GM23338 (cell line): ENCODE results near the gene KCNT2. TPM values are rescaled to one million over a fixed set of nuclear protein-coding genes. Genes with fewer than 3 reads are reported as not detected.

Experiments
- ATAC-seq: fragments of 200-7000 bp; cut with Tn5 transposase; 3 replicates; pipeline ENCODE4 v1.9.1; 2020
- DNase-seq: peaks from one replicate; pipeline ENCODE4 v3.0.0-alpha.2; 2015; ENCODE audit warnings: low spot score
- H2AFZ ChIP-seq: fragments of 200-600 bp; sonication (generic); 2 replicates; pipeline ENCODE4 v1.8.0; 2016; ENCODE audit warnings: antibody characterized with exemption, mild to moderate bottlenecking, moderate library complexity
- H3F3A ChIP-seq: fragments of 200-600 bp; sonication (generic); replicated peaks from 2 replicates; pipeline ENCODE4 v1.8.0; 2017; ENCODE audit warnings: antibody characterized with exemption, mixed run types, low read depth
- H3K27ac ChIP-seq: fragments of 200-600 bp; sonication (generic); 2 replicates; pipeline ENCODE4 v1.6.1; 2016; ENCODE audit warnings: low read depth
- H3K27me3 ChIP-seq: fragments of 200-600 bp; sonication (generic); 2 replicates; pipeline ENCODE4 v1.8.0; 2016; ENCODE audit warnings: mild to moderate bottlenecking, mixed run types, moderate library complexity; ENCODE audit not compliant: insufficient read depth
- H3K36me3 ChIP-seq: fragments of 200-600 bp; sonication (generic); 2 replicates; pipeline ENCODE4 v1.8.0; 2016; ENCODE audit warnings: mild to moderate bottlenecking; ENCODE audit not compliant: insufficient read depth
- H3K4me1 ChIP-seq: fragments of 200-600 bp; sonication (generic); 2 replicates; pipeline ENCODE4 v1.8.0; 2016; ENCODE audit warnings: mild to moderate bottlenecking, moderate library complexity; ENCODE audit not compliant: insufficient read depth
- H3K4me2 ChIP-seq: fragments of 200-600 bp; sonication (generic); 2 replicates; pipeline ENCODE4 v1.7.1; 2017; ENCODE audit warnings: mixed run types
- H3K4me3 ChIP-seq: fragments of 200-600 bp; sonication (generic); 2 replicates; pipeline ENCODE4 v1.6.1; 2016; ENCODE audit warnings: mixed run types
- H3K79me2 ChIP-seq: fragments of 200-600 bp; sonication (generic); replicated peaks from 2 replicates; pipeline ENCODE4 v1.8.0; 2017; ENCODE audit warnings: mild to moderate bottlenecking; ENCODE audit not compliant: insufficient read depth
- H3K9me2 ChIP-seq: fragments of 200-600 bp; sonication (generic); 2 replicates; pipeline ENCODE4 v1.8.0; 2017; ENCODE audit not compliant: insufficient read depth
- H4K20me1 ChIP-seq: fragments of 200-600 bp; sonication (generic); replicated peaks from 2 replicates; pipeline ENCODE4 v1.8.0; 2017; ENCODE audit warnings: mild to moderate bottlenecking; ENCODE audit not compliant: insufficient read depth
- H3K27ac Mint-ChIP-seq: 2 replicates; pipeline ENCODE4 v1.8.0; 2020; ENCODE audit warnings: inconsistent platforms, mild to moderate bottlenecking, moderate library complexity, mixed read lengths
- H3K27me3 Mint-ChIP-seq: 3 replicates; pipeline ENCODE4 v1.8.0; 2022; ENCODE audit warnings: low read depth, mild to moderate bottlenecking, moderate library complexity, mixed read lengths, inconsistent platforms; ENCODE audit not compliant: insufficient read depth, poor library complexity
- H3K36me3 Mint-ChIP-seq: 3 replicates; pipeline ENCODE4 v1.8.0; 2021; ENCODE audit warnings: low read depth, mild to moderate bottlenecking, inconsistent platforms, moderate library complexity, mixed read lengths
- H3K4me1 Mint-ChIP-seq: 3 replicates; pipeline ENCODE4 v1.8.0; 2020; ENCODE audit warnings: mild to moderate bottlenecking, inconsistent platforms, mixed read lengths
- H3K4me3 Mint-ChIP-seq: 3 replicates; pipeline ENCODE4 v1.8.0; 2021; ENCODE audit warnings: moderate library complexity, mild to moderate bottlenecking, inconsistent platforms, mixed read lengths
- H3K9me3 Mint-ChIP-seq: 3 replicates; pipeline ENCODE4 v1.8.0; 2020; ENCODE audit warnings: moderate library complexity, mild to moderate bottlenecking, inconsistent platforms, mixed read lengths
- ETS1 ChIP-seq: IDR thresholded peaks from 2 replicates; pipeline ENCODE4 v1.6.1; 2016; ENCODE audit warnings: antibody characterized with exemption
- EZH2phosphoT487 ChIP-seq: fragments of 200-600 bp; sonication (generic); IDR thresholded peaks from one replicate; pipeline ENCODE4 v1.8.1; 2018; ENCODE audit warnings: antibody characterized with exemption; ENCODE audit not compliant: unreplicated experiment
- NANOG ChIP-seq: IDR thresholded peaks from 2 replicates; pipeline ENCODE4 v1.6.1; 2016; ENCODE audit warnings: antibody characterized with exemption, borderline replicate concordance
- REST ChIP-seq: IDR thresholded peaks from one replicate; pipeline ENCODE4 v1.6.1; 2018; ENCODE audit warnings: antibody characterized with exemption; ENCODE audit not compliant: unreplicated experiment
- STAT1 ChIP-seq: IDR thresholded peaks from one replicate; pipeline ENCODE4 v1.6.1; 2016; ENCODE audit warnings: antibody characterized with exemption; ENCODE audit not compliant: unreplicated experiment
- ZNF331 ChIP-seq: fragments of 250-450 bp; sonication (Bioruptor Pico); IDR thresholded peaks from 2 replicates; pipeline ENCODE4 v1.5.0; 2020; ENCODE audit warnings: low read depth, mild to moderate bottlenecking, moderate library complexity
- polyA plus RNA-seq: library from polyadenylated mRNA; unstranded; fragments of >200 nt; fragmentation: Nextera tagmentation; extraction: Ambion mirVana; gene quantifications from 2 replicates; pipeline ENCODE4 v1.2.1, GENCODE V29; 2016
- total RNA-seq: library from RNA; depleted of rRNA; stranded (reverse); fragments of >200 nt; shearing (Covaris generic); gene quantifications from 2 replicates; pipeline ENCODE4 v1.2.3, GENCODE V29; 2014
- TF ChIP-seq, protein P1 (sequence below), 2 experiments: fragments of 200-600 bp in 1 of 2; sonication (generic) in 1 of 2; conservative IDR thresholded peaks; 2 replicates each; pipeline versions ENCODE4 v1.5.1 to v1.6.1; 2016 to 2017; ENCODE audit warnings: antibody characterized with exemption in 2 of 2, low read depth in 2 of 2, mild to moderate bottlenecking in 2 of 2, moderate library complexity in 1 of 2

KCNT2 gene
- total and polyA plus RNA-seq, 2 experiments from 2014 or later: 5.4 to 13.4 TPM

DNA sequence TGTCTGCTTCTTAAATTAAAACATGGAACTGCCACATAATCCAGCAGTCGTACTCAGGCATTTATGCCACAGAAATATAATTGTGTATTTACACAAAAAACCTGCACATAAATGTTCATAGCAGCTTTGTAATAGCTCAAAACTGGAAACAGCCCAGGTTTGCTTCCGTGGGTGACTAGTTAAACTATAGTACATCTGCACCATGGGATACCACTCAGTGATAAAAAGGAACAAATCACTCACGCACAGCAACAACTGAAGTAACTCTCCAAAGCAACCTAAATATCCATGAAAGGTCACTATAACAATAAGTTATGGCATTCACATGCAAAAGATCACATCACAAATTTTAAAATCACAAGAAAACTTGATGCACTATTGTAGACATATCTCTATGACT lies 64.4 kb downstream of the KCNT2 start (continued):
- TF ChIP-seq REST (no peak), STAT1 (no peak), NANOG (no peak), ZNF331 (CRISPR knock-in tag) (no peak), ETS1 (no peak), EZH2phosphoT487 (no peak)
- TF ChIP-seq, protein P1, sequence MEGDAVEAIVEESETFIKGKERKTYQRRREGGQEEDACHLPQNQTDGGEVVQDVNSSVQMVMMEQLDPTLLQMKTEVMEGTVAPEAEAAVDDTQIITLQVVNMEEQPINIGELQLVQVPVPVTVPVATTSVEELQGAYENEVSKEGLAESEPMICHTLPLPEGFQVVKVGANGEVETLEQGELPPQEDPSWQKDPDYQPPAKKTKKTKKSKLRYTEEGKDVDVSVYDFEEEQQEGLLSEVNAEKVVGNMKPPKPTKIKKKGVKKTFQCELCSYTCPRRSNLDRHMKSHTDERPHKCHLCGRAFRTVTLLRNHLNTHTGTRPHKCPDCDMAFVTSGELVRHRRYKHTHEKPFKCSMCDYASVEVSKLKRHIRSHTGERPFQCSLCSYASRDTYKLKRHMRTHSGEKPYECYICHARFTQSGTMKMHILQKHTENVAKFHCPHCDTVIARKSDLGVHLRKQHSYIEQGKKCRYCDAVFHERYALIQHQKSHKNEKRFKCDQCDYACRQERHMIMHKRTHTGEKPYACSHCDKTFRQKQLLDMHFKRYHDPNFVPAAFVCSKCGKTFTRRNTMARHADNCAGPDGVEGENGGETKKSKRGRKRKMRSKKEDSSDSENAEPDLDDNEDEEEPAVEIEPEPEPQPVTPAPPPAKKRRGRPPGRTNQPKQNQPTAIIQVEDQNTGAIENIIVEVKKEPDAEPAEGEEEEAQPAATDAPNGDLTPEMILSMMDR (conservative IDR thresholded peaks at IDR 0.05; ENCODE audit: low read depth in 2 of 2): no peak

DNA sequence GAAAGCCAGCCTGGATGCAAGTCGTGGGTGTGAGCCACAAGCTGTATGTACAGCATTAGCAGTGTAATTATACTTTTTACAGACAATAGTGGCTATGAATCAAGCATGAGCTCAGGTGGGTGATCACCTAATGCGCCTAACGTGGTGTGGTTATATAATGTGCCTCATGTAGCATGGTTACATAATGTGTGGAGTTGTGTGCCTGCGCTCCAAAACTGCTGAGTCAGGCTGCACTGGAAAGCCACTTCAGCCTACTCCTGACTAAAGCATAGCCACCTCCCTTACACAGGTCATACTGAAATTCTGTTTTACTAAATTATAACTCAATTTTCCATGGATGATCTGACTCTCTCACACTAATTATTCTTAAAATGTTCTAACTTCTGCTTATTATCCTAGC lies 69.8 kb downstream of the KCNT2 start:
- TF ChIP-seq, protein P1 (conservative IDR thresholded peaks at IDR 0.05; ENCODE audit: low read depth in 2 of 2): no peak
- Histone ChIP-seq H3K4me3 (no peak overlapping the region), H3K36me3 (peaks cover 19% of the 10 kb centered on the region), H3K9me2 (no peaks in the 10 kb centered on the region), H3K27ac (no peak overlapping the region), H3K79me2 (peaks cover 46% of the 10 kb centered on the region), H3F3A (no peaks in the 10 kb centered on the region), H2AFZ (no peak overlapping the region), H3K4me2 (no peak overlapping the region), H3K27me3 (no peaks in the 10 kb centered on the region), H3K4me1 (peaks cover 2% of the 10 kb centered on the region; the same call in 1 of the 2 replicates), H4K20me1 (no peaks in the 10 kb centered on the region)
- Mint-ChIP-seq H3K9me3 (peaks cover 53% of the 10 kb centered on the region), H3K36me3 (peaks cover 67% of the 10 kb centered on the region), H3K27me3 (peaks cover 2% of the 10 kb centered on the region), H3K4me1 (peaks cover under 1% of the 10 kb centered on the region; the same call in 2 of the 3 replicates), H3K27ac (no peak overlapping the region), H3K4me3 (no peak overlapping the region)
- ATAC-seq (no peak), DNase-seq (peak; percentile 66)
